Stimulated activated CD8-positive, alpha-beta memory T cell treated with anti-CD3 and anti-CD28 coated beads, Interleukin-4, amount 100 ng/mL, for 4 hours (primary cell): Measurements from ENCODE around the gene HAGHL.
"Not testable (repeated sequence)": the region's sequence is repeated elsewhere in the genome, so short reads cannot be mapped to it uniquely, and the experiment has no call there.

Source experiments
- DNase-seq, 2 donors: peaks; one replicate each; pipeline ENCODE4 v3.0.0-alpha.2; 2020; ENCODE audit warnings: low read depth in 2 of 2, low spot score in 1 of 2

Gene HAGHL

GRCh38 chr16:733382-734207 is 6.7 kb downstream of the HAGHL start:
- DNase-seq = no peak

DNA sequence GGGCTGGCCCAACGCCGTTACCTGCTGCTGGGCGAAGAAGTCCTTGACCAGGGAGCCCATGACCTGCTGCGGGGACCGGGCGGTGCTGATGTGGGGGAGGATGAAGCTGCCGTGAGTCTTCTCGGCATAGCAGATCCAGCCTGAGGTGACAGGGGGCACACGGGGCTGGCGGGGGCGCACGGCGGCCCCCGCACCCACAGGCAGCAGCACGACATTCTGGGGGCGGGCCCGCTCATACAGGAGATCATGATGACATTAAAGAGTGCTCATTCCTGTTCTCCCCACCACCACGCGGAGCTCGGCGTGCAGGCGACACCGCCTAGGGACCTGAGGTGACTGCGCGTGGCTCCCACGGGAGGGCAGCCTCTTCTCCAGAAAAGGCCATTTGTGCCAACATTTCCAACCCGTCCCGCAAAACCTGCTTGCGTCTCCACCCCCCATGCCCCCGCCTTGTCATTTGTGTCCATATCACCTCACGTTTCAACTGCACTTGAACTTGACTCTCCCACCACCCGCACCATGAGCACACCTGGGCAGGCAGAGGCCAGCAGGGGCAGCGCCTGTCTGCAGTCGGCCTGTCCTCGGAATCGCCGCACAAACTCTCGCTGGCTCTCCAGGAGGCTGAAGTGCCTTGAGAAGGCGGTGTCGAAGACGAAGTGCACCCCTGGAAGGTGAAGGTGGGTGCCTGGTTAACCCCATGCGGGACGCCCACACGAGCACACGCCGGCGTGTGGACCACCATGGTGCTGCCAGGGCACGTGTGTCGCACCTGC is 7.5 kb downstream of the HAGHL start:
- no peak for DNase-seq

- DNase-seq = no peak
Observed at GRCh38 chr16:734981-735881, 8.3 kb downstream of the HAGHL start.

DNA sequence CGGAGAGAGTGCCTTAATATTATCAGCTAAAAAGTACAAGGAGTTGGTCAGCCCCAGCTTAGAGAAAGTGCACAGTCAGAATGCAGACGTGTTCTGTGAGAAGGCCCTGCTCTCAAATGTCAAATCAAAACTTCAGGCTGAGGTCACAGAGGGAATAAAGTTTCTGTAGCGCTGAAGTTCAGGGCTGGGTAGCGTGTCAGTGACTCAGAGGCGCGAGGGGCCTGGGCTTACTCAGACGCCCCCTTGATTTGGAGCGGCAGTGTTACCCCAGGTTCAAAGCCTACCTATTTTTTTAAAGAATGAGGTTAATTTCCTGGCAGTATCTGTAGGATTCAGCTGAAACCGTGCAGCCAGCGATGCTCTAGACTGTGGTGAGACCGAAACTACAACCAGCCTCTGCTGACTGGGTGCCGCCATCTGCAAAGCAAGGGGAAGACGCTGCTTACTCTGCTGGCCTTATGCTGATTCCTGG is 9.1 kb downstream of the HAGHL start:
- DNase-seq = no peak

GRCh38 chr16:736936-737481 is 10.1 kb downstream of the HAGHL start:
- DNase-seq = no peak

GRCh38 chr16:739560-740458 is 12.9 kb downstream of the HAGHL start:
- no peak for DNase-seq

DNA sequence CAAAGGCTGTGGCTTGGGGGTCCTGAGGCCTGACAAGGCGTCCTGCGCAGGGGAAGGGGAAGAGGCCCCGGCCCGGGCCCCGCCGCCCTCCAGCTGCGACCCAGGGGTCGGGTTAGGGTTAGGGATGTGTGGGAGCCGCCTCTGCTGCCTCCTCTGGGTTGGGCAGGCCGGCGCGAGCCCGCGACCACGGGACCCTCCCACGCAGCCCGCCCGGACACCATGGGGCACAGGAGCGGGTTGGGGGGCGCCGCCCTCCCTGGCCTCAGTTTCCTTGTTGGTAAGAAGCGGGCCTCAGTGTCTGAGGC is 13.5 kb downstream of the HAGHL start:
- DNase-seq = no peak

GRCh38 chr16:740764-741505 is 14.0 kb downstream of the HAGHL start, which contains the start of gene CIAO3:
TSS of gene CIAO3 (minus strand) at chr16:740997. CDS start at chr16:740985, 12 bp downstream.
- peak; percentile 83 to 85 for DNase-seq

DNA sequence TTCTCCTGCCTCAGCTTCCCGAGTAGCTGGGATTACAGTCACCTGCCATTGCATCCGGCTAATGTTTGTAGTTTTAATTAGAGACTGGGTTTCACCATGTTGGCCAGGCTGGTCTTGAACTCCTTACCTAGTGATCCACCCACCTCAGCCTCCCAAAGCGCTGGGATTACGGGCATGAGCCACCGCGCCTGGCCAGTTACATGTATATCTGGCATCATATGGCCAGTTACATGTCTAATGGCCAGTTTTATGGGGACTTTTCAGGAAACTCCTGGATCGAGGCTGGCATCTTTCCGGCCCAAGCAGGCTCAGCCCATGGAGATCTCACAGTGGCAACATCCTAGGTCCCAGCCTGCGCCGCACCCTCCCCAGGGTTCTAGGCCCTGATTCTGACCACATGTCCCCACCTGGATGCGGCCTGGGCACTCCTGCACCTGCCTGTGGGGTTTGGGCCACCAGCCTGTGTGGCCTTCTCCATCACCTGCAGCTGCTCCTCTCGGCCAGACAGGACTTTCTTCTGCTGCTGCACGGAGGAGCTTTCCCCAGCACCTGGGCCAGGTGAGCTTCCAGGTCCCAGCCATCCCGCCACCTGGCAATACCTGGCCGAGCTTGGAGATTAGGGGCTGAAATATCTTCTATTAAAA is 15.2 kb downstream of the HAGHL start:
- no peak for DNase-seq

GRCh38 chr16:742894-743293 is 16.0 kb downstream of the HAGHL start:
- DNase-seq = not testable (repeated sequence)

- DNase-seq = no peak
Observed at GRCh38 chr16:743794-744500, 17.0 kb downstream of the HAGHL start.

DNA sequence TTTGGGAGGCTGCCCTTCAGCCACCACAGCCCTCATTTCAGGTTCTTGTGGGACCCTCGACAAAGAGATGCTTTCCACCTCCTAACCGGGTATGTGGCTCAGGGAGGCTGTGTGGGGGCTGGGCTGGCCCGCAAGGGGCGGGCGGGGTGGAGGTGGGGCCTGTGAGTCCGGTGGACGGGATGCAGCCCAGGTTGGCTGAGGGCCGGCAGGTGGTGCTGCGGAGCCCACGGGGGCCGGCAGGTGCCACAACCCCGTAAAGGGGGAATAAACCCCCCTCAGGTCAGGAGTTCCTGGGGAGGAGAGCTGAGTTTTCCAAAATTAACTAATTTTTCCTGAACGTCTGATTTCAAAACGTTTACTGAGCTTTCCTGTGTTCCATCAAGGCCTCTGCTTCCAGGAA is 18.8 kb downstream of the HAGHL start:
- DNase-seq = no peak

- DNase-seq = no peak
Observed at GRCh38 chr16:746637-747036, 19.7 kb downstream of the HAGHL start.

- no peak for DNase-seq
Observed at GRCh38 chr16:747978-748746, 21.3 kb downstream of the HAGHL start.

DNA sequence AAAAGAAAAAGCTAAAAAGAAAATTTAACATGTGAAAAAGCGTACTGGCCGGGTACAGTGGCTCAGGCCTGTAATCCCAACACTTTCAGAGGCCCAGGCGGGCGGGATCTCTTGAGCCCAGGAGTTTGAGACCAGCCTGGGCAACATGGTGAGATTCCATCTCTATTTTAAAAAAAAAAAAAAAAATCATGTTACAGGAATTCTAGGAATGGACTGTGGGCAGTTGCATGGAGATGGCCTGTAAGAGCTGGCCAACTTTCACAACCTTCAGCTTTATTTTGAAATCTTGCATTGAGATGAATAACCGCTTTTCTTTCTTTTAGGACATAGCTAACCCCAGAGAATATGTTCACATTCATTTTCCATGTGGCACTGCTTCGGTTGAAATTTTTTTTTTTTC is 22.1 kb downstream of the HAGHL start:
- no peak for DNase-seq

GRCh38 chr16:750485-750884 is 23.6 kb downstream of the HAGHL start:
- DNase-seq = no peak
